GM18951 (cell line): ENCODE data around the gene CWC27.

Source experiments
- POLR2A ChIP-seq: IDR thresholded peaks from 4 replicates; pipeline ENCODE4 v1.6.1; 2011; ENCODE audit warnings: mild to moderate bottlenecking; ENCODE audit not compliant: insufficient read length, insufficient read depth; ENCODE audit errors: extremely low read depth
- in situ Hi-C: fragments of 300-500 bp; cut with MboI; formaldehyde crosslinking; loops from one replicate; pipeline ENCODE4 v1.12.0; 2022; ENCODE audit warnings: low sequenced_read_pairs, mixed read lengths, inconsistent platforms; ENCODE audit not compliant: unreplicated experiment

The CWC27 gene

DNA sequence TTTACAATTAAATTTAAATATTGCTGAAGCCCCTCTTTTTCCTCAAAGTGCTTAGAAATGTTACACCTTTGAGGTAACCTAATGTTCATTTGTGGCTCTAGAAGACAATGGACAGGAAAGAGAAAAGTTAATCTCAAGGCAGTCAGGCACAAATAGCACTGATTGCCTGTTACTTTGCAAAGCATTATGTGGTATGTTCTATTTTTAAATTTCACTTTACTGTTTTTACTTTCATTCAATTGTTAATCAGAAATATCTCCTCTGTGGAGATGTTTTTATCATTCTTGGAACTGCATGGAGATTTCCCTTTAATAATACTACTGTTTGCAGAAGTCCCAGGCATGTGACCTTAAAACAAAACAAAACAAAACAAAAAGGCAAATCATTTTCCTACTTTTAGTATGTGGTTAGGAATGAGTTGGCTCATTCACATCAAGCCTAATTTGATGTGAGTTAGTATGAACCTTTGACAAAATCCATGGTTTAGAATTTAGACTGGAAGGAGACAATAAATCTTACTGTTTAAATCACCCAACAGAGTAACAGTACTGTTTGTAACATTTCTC lies 67.5 kb downstream of the CWC27 start:
- in situ Hi-C loops: no loop called here
- TF ChIP-seq POLR2A: no peak

DNA sequence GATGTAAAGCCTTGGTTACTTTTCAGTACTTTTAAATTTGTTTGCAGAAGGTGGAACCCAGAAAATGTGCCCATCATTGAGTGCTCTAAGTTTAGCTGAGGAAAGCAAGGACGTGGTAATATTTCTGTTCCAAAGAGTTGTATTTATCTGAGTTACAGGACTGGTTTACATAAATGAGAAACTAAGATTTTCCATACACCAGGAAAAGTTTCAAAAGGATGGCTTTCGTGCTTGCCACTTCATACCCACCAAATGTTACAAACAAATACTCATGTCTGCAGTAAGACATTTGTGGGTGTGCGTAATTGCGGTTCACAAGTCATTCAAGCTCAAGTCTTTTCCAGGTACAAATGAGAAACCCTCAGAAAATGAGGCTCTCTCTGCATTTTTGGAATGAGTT lies 68.1 kb downstream of the CWC27 start:
- in situ Hi-C loops: no loop called here
- TF ChIP-seq POLR2A: no peak

DNA sequence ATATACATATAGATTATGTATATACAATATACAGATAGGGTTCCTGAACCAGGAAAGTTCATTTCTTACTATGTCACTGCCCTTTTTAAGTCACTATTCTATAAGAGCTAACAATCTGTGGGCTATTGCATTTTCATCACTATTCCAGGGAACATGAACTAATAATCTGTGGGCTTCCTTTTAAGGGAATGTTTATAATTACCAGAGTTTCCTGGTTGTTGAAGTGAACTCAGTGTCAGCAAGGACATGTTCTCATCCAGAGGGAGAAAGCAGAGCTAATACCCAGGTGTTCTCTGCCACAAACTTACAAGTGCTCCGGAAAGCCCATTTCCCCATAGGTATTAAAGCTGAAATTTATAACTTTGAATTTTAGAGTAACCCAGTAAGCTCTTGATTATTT lies 69.6 kb downstream of the CWC27 start:
- in situ Hi-C loops: no loop called here
- no peak for TF ChIP-seq POLR2A

DNA sequence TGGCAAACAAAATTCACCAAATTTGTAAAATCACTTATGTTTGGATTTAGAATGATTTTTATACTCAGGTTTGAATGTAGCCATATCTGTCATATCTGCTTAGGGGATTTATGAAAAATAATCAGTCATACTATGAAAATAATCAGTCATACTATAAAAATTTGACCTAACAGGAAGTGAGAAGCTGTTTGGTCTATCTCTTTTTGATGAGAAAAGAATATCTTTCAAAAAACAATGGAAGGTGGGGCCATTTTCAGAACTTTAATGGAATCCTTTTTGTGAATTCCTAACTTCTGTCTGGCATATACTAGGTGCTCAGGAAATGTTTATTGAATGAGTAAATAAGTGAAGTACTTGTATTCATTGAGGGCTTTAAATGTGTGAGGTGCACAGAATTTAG lies 70.1 kb downstream of the CWC27 start:
- in situ Hi-C loops: no loop called here
- no peak for TF ChIP-seq POLR2A

DNA sequence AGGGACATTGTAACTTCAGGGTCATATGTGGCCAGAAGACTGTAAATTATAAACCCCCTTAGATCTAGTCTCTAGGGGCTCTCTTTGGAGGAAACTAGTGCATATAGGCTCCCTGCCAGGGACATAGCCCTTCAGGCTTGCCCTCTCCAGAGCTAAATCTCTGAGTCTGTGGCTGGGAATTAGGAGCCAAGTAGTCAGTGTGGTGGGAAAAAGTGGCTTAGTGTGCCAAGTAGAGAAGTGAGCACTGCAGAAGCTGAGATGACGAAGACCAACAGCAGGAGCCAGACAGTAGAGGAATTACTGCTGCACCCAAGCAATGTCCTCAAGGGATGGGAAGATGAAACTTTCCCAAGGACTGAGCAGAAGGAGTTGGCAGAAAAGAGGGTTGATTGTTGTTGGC lies 71.2 kb downstream of the CWC27 start:
- in situ Hi-C loops: no loop called here
- no peak for TF ChIP-seq POLR2A

DNA sequence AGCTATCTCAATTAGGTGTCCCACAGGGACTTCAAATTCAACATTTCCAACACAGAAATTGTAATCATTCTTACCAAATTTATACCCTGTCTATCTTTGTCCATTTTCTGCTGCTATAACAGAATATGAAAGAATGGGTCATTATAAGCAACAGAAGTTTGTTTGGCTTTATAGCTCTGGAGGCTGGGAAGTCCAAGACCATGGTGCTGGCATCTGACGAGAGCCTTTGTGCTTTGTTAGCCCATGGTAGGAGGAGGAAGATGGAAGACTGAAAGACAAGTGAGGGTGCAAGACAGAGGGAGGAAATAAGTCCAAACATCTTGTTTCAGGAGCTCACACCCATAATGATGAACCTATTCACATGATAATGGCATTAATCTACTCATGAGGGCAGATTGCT lies 72.2 kb downstream of the CWC27 start:
- TF ChIP-seq POLR2A: no peak
- in situ Hi-C loops: no loop called here

DNA sequence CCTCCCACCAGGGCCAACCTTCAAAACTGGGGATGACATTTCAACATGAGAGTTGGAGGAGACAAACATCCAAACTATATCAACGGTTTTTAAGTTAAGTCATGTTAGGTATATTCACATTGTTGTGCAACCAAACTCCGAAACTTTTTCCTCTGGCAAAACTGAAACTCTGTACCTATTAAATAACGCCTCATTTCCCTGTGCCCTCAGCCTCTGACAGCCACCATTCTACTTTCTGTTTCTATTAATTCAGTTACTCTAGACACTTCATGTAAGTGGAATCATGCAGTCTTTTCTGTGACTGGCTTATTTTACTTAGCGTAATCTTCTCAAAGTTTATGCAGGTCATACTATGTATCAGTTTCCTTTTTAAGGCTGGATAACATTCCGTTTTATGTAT lies 85.0 kb downstream of the CWC27 start:
- no peak for TF ChIP-seq POLR2A
- in situ Hi-C loops: no loop called here

DNA sequence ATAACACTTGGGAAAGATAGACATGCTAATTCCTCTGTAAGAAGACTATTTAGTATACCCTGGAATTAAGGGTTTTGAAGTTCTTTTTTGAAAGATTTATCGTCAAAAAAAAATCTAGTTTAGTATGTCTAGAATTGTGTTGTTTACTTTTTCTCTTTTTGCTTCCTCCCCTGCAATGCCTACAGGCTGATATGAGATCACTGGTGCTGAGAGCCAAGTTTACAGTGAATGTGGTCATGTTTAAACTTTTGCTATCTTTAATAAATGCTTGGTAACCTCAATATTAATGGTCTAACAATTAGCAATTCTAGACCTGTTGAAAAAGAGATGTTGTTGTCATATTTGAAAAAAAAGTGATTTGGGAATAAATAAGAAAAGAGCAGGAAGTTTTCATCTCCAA lies 86.1 kb downstream of the CWC27 start:
- in situ Hi-C loops: no loop called here
- no peak for TF ChIP-seq POLR2A

DNA sequence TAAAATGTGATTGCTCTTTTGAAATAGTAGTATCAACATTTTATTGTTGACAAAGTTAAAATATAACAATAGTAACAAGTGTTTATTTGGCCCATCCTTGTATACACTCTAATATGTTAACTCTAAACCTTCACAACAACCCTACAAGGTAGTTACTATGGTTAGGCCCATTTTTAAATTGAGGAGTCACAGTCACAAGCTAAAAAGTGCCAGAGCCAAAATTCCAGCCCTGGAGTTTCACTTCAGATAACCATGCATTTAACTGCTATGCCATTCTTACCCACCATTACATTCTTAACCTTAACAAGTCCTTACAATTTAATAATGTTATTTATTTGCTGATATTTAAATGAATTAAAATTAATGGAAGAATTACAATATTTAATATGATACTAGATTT lies 91.2 kb downstream of the CWC27 start:
- in situ Hi-C loops: no loop called here
- no peak for TF ChIP-seq POLR2A

DNA sequence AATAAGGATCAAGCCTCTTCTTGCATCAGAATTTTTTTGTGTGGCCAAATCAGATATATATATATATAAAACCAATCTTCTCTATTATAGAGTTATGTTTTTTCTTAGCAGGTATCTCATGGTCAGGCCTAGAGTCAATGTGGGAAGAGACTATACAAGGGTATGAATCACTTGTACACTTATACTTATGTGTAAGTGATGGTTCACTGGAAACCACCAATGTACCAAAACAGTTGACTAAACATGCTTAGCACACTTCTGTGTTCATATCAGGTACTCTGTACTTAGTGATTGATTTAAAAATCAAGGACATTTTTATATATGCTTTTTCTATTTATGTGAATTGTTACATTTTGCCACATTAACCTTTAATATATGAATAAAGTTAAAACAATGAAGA lies 92.6 kb downstream of the CWC27 start:
- in situ Hi-C loops: no loop called here
- no peak for TF ChIP-seq POLR2A

DNA sequence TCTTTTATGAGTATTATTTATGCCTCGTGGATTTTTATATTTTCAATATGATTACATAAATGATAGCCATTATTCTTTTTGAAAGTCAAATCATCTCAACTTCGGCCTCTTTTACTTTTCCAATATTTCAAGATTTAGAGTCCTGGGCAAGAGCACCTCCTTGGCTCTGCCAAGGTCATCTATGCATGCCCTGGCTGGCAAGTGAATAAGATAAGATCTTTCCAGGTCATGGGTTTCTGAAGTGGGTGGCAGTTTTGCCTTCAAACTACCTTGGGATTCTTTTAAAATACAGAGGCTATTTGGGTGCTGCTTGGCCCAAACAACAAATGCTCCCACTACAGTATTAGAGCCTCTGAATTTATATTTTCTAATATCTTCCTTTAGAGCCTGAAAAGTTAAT lies 95.4 kb downstream of the CWC27 start:
- in situ Hi-C loops: no loop called here
- no peak for TF ChIP-seq POLR2A

DNA sequence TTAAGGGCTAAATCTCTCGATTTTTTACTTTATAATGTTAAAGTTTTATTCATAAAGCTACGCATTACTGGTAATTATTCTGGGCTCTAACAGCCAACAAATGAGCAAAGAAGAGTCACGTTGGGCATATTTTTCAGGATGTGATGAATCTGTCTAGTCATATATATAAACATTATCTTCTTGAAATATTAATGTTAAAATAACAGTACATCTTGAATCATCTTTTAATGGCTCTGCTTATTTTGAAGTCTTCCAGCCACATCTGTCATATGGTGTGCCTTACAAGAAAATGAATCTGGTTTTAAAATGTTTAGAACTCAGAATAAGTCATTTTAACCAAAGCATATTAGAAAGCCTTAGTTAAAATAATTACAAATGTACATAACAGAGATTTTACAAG lies 96.9 kb downstream of the CWC27 start:
- in situ Hi-C loops: no loop called here
- TF ChIP-seq POLR2A: no peak

DNA sequence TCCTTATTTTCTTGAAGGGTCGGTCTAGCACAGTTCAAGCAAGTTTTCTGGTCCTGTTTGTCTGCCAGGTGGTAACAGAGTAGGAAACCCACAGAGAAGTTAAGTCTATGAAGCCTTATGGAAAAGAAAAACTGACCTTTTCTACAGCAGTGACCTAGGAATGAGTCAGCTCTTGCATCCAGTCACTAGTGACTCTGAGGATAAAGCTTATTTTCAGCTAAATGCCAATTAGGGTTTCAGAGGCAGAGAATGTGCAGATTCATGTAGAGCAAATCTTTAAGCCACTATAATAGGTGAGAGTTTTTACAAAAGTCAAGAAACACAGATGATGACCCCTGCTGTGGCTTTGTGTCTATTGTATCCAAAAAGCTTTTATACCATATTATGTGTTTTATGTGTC lies 100.7 kb downstream of the CWC27 start:
- in situ Hi-C loops: no loop called here
- no peak for TF ChIP-seq POLR2A

DNA sequence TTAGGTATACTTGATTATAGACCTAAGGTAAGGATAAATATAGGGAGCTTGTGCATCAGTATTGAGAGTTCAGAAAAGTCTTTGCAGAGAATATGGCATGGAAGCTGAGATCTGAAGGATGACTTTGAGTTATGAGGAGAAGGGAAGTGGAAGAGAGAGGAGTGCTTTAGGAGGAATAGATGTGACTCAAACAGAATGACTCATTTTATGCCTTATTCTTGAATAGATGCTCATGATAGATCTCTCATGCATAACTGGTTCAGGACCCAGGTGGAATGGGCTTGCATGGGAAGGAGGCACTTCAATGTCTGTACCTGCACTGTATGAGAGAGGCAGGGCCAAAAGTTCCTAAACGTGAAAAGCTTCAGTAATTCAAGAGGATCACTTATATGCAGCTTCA lies 103.3 kb downstream of the CWC27 start:
- in situ Hi-C loops: no loop called here
- no peak for TF ChIP-seq POLR2A

DNA sequence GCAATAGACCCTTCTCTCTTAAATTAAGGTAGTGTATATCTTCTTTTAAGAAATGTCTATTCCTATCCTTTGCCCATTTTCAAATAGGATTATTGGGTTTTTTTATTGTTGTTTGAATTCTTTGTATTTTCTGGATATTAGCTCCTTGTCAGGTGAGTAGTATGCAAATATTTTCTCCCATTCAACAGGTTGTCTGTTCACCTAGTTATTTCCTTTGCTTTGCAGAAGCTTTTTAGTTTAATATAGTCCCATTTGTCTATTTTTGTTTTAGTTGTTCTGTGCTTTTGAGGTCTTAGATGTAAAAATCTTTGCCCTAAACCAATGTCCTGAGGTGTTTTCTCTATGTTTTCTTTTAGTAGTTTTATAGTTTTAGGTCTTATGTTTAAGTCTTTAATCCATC lies 104.7 kb downstream of the CWC27 start:
- in situ Hi-C loops: no loop called here
- no peak for TF ChIP-seq POLR2A
